ENCODE results near the gene FAM72D.
"Not testable (repeated sequence)": the region's sequence is repeated elsewhere in the genome, so short reads cannot be mapped to it uniquely, and the experiment has no call there.

DNA sequence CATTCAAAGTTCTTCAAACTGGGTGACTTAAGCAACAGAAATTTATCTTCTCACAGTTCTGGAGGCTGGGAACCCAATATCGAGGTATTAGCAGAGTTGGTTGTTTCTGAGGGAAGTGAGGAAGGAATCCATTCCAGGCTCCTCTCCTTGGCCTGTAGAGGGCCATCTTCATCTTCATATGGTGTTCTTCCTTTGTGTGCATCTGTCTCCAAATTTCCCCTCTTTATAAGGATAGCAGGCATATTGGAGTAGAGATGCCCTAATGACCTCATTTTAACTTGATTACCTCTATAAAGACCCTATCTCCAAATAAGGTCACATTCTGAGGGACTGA lies 27.3 kb downstream of the FAM72D start:
- TF ChIP-seq, protein P1, sequence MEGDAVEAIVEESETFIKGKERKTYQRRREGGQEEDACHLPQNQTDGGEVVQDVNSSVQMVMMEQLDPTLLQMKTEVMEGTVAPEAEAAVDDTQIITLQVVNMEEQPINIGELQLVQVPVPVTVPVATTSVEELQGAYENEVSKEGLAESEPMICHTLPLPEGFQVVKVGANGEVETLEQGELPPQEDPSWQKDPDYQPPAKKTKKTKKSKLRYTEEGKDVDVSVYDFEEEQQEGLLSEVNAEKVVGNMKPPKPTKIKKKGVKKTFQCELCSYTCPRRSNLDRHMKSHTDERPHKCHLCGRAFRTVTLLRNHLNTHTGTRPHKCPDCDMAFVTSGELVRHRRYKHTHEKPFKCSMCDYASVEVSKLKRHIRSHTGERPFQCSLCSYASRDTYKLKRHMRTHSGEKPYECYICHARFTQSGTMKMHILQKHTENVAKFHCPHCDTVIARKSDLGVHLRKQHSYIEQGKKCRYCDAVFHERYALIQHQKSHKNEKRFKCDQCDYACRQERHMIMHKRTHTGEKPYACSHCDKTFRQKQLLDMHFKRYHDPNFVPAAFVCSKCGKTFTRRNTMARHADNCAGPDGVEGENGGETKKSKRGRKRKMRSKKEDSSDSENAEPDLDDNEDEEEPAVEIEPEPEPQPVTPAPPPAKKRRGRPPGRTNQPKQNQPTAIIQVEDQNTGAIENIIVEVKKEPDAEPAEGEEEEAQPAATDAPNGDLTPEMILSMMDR (conservative IDR thresholded peaks at IDR 0.05; ENCODE audit: low read depth, low read length) = not testable (repeated sequence)
- TF ChIP-seq EZH2 (IDR thresholded peaks at IDR 0.05; ENCODE audit: low read length, unreplicated experiment); EZH2phosphoT487 (IDR thresholded peaks at IDR 0.05; ENCODE audit: borderline replicate concordance, low read length): not testable (repeated sequence)
